NOMO-1 treated with dmso at 0.1 percent for 144 hours (cell line): ENCODE results near the gene TRPC4AP.

Source experiments
- DNase-seq: peaks from one replicate; lab custom pipeline; 2025; ENCODE audit not compliant: unreplicated experiment; lab: John Stamatoyannopoulos, UW

Gene TRPC4AP

DNA sequence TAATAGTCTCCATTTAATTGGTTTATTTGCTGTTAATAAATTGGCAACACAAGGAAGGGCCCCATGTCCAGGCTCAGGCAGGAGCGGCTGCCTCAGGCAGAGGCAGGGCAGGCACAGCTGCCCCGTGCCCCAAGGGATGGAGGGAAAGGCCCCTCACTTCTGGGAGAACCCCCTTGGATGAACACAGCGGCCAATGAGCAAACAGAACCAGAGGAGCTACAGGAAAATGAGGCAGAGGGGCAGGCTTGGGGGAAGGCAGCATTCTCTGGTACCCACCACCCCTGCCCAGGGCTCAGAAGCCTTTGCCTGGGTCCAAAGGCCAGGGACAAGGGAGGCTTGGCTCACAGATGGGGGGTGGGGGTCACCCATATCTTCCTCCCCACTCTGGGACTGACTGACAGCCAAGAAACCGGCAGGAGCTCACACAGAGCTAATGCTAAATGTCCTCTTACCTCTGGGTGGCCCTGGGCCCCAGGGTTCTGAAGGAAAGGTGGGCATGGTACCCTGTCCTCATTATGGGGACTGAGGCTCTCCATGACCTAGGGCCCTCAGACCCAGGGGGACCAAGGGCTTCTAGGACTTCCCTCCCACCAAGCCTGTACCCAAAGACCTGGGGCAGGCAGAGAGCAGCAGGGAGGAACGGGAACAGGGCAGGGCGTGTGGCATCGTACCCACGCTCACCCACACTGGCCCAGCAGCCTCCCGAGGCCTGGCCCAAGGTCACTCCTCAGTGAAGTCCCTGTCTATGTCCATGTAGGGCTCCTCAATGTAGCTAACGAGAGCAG, 90.0 kb downstream of the TRPC4AP start:
- DNase-seq: no peak

GRCh38 chr20:35001596-35002362, 90.8 kb downstream of the TRPC4AP start:
- DNase-seq: no peak

- no peak for DNase-seq
Observed at GRCh38 chr20:35000922-35001595, 91.5 kb downstream of the TRPC4AP start.

DNA sequence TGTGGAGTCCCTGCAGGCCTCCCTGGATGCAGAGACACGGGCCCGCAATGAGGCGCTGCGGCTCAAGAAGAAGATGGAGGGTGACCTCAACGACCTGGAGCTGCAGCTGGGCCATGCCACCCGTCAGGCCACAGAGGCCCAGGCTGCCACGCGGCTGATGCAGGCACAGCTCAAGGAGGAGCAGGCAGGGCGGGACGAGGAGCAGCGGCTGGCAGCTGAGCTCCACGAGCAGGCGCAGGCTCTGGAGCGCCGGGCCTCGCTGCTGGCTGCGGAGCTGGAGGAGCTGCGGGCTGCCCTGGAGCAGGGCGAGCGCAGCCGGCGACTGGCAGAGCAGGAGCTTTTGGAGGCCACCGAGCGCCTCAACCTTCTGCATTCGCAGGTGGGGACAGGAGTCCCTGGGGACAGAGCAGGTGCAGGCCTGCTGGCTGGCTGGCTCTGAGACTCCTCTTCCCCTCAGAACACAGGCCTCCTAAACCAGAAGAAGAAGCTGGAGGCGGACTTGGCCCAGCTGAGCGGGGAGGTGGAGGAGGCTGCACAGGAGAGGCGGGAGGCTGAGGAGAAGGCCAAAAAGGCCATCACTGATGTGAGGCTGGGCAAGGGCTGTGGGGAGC, 92.2 kb downstream of the TRPC4AP start:
- no peak for DNase-seq

DNA sequence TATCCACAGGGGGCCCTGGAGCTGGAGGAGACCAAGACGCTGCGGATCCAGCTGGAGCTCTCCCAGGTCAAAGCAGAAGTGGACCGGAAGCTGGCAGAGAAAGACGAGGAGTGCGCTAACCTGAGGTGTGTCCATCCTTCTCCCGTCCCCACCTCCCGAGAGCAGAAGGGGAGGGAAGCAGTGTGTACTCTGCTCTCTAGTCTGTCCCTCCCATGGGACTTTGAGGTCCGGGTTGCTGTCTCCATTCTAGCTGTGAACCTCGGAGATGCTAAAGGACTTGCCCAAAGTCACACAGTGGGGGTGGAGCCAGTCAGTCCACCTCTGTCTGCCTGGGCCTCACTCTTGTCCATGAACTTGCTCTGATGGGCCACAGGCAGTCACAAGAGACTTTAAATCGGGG, 92.8 kb downstream of the TRPC4AP start:
- no peak for DNase-seq

DNA sequence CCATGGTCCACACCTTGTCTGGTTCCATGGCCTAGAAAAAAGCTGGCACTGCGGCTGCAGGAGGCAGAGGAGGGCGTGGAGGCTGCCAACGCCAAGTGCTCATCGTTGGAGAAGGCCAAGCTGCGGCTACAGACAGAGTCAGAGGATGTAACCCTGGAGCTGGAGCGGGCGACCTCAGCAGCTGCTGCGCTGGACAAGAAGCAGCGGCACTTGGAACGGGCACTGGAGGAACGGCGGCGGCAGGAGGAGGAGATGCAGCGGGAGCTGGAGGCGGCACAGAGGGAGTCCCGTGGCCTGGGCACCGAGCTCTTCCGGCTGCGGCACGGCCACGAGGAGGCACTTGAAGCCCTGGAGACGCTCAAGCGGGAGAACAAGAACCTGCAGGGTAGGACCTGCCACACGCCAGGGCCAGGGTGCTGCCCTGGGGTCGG, 93.6 kb downstream of the TRPC4AP start:
- DNase-seq: no peak

DNA sequence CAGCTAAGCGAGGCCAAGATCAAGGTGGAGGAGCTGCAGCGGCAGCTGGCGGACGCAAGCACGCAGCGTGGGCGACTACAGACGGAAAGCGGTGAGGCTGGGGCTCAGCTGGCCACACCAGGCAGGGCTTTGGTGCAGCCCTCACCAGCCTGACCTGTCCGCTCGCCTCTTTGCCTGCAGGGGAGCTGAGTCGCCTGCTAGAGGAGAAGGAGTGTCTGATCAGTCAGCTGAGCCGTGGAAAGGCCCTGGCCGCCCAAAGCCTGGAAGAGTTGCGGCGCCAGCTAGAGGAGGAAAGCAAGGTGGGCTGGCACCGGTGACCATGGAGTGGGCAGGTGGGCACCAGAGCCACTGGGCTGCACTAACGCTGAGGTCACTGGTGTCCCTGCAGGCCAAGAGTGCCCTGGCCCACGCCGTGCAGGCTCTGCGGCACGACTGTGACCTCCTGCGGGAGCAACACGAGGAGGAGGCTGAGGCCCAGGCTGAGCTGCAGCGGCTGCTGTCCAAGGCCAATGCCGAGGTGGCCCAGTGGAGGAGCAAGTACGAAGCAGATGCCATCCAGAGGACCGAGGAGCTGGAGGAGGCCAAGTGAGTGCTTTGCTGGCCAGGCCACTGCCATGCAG, 94.2 kb downstream of the TRPC4AP start:
- no peak for DNase-seq

DNA sequence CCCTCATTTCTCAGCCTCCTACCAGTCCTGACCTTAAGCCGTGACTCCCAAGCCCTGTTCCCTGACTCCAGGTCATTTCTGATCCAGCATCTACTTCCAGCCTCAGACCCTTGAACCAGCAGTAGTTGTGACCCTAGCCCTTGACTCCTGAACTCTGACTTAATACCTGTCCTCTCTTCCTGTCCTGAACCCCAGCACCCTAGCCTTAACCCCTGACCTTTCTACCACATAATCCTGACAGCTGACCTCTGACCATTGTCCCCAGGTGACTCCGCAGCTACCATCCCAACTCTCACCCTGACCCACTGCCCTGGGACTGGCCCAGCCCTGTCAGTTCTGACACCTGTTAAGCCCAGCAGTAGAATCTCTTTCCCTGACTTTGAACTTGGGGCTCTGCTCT, 94.8 kb downstream of the TRPC4AP start:
- no peak for DNase-seq

DNA sequence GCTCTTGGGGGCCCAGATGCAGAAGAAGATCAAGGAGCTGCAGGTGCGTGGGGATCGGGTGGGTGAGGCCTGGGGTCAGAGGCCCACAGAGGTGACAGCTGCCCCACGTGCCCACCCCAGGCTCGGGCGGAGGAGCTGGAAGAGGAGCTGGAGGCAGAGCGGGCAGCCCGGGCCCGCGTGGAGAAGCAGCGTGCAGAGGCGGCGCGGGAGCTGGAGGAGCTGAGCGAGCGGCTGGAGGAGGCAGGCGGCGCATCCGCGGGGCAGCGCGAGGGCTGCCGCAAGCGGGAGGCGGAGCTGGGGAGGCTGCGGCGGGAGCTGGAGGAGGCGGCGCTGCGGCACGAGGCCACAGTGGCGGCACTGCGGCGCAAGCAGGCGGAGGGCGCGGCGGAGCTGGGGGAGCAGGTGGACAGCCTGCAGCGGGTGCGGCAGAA, 95.5 kb downstream of the TRPC4AP start:
- no peak for DNase-seq

DNA sequence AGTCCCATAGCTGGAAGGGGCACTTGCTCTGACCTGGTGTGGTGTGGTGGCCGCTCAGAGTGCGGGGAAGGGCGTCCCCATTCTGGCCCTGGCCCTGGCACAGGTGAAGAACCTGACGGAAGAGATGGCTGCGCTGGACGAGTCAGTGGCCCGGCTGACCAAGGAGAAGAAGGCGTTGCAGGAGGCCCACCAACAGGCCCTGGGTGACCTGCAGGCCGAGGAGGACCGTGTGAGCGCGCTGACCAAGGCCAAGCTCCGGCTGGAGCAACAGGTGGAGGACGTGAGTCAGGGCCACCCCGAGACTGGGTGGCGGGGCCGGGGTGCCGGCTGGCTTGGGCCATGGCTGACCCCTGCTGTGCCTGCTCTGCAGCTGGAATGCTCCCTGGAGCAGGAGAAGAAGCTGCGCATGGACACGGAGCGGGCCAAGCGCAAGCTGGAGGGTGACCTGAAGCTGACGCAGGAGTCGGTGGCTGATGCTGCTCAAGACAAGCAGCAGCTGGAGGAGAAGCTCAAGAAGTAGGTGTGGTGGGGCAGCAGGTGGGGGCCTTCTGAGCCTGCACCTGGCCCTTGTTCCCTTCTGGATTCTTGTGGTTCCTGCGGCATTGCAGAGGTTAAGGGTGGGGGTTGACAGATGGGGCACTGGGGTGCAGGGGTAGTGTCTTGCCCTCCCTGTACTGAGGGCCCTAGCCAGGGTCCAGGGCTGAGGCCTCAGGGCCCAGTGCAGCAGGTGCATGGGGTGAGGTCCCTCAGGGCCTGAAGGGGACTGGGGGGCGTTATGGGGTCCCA, 96.2 kb downstream of the TRPC4AP start:
- no peak for DNase-seq

- no peak for DNase-seq
Observed at GRCh38 chr20:34995696-34996095, 96.9 kb downstream of the TRPC4AP start.

GRCh38 chr20:34995192-34995591, 97.4 kb downstream of the TRPC4AP start:
- no peak for DNase-seq

DNA sequence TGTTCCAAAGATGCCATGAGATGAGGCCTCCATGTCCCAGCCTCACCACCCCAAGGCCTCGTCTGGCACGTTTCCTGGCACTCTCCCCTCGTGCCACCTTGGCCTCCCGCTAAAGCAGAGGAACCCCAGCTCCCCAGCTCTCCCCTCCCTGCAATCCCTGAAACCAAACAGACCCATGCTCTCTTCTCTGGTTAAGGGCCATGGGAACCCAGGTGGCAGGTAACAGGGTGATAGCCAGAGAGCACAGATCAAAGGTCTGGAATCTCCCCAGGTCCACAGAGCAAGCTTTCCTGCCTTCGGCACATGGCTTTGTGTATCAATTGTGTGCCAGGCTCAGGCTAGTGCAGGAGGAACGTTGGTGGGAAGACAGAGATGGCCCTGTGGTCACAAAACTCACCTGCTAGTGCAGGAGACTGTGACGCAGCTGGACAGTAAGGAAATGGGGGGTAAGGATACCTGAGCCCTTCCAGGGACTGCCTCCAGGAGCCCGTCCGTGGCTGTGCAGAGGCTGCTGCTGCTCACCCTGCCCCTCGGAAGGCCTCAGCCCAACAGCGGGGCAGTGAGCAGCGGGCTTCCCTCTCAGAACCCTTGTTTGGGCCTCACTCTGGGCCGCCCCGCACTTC, 98.0 kb downstream of the TRPC4AP start:
- no peak for DNase-seq

- DNase-seq: no peak
Observed at GRCh38 chr20:34993941-34994508, 98.6 kb downstream of the TRPC4AP start.

DNA sequence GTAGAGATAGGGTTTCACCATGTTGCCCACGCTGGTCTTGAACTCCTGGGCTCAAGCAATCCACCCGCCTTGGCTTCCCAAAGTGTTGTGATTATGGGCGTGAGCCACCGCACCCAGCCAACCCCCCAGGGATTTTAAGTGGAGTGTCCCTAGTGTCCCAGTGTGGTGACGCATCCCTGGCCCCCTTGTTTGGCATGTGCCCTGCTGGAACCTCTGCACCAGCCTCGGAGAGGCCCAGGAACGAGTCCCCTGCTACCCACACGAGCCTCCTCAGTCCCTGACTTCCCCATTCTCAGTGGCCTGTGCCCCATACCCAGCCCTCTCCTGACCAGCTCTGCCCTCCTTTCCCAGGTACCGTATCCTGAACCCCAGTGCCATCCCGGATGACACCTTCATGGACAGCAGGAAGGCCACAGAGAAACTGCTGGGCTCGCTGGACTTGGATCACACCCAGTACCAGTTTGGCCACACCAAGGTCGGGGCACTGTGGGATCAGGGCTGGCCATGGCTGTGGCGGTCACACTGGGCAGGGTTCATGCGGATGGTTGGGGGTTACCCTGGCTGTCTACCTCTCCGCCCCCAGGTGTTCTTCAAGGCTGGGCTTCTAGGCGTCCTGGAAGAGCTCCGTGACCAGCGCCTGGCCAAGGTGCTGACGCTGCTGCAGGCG, 99.7 kb downstream of the TRPC4AP start:
- DNase-seq: no peak

DNA sequence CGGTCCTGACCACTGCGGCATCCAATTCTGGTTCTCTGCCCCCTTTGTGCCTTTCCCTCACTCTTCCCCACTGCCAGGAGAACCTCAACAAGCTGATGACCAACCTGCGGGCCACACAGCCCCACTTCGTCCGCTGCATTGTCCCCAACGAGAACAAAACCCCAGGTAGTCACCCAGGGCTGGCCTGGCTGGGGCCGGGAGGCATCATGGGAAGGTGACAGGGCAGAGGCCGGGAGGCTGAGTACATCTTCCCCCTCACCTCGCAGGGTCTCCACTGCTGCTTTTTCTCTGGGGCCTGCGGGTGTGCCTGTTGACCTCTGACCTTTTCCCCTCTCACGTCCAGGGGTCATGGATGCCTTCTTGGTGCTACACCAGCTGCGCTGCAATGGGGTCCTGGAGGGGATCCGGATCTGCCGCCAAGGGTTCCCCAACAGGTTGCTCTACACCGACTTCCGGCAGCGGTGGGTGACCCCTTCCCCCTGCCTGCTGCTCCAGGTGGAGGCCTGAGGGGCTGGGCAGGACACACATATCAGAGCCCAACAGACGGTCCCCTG, 101.9 kb downstream of the TRPC4AP start:
- DNase-seq: no peak

- DNase-seq: no peak
Observed at GRCh38 chr20:34990231-34990630, 102.4 kb downstream of the TRPC4AP start.

- no peak for DNase-seq
Observed at GRCh38 chr20:34989670-34990069, 102.9 kb downstream of the TRPC4AP start.

DNA sequence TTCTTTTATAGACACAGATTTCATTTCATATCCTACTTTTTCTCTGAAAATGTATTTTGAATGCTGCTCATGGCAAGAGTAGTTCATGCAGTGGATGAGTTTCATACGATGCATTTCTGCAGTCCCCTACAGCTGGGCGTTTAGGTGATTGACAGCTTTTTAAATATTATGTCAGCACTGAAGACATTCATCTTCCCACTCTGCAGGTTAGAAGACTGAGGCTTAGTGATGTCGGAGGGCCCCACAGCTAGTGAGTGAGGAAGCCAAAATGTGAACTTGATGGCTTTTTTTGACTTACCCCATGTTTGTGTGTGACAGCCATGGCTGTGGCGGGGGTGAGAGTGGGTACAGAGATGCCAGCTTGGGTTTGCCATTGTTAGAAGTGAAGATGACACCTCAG, 103.5 kb downstream of the TRPC4AP start:
- no peak for DNase-seq
